ENCODE measurements around the gene TMEM132A.

The TMEM132A gene

DNA sequence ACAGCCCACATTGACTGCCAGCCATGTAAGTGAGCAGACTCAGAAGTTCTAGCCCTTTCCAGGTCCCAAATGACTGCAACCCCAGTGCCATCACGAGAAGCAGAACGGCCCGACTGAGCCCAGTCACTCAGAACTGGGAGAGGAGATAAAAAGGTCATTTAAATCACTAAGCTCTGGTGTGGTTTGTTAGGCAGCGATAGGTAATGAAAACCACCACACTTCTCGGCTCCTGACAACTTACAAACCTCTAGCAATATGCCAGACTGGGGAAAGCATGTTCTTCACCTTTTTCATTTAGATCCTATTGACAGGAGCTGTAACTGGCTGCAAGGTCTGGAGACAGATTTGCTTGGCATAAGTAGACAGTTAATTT, 21.0 kb downstream of the TMEM132A start:
- no peak for DNase-seq (ENCODE audit: low spot score)
- H3K27ac ChIP-seq = no peak overlapping the region
- ChIA-PET POLR2A (ENCODE audit: low non-redundant PET) (no interaction called here), CTCF (no interaction called here)
- TF ChIP-seq CTCF (conservative IDR thresholded peaks at IDR 0.05; ENCODE audit: low read depth) = no peak

- H3K27ac ChIP-seq = no peak overlapping the region
- no peak for TF ChIP-seq CTCF (conservative IDR thresholded peaks at IDR 0.05; ENCODE audit: low read depth)
- DNase-seq (ENCODE audit: low spot score) = no peak
- ChIA-PET POLR2A (ENCODE audit: low non-redundant PET) (no interaction called here), CTCF (interaction anchor here (0.6 kb wide), 1 partner anchor 23 kb away, joined by 4 read pairs; no protein-coding TSS in a partner anchor)
Observed at GRCh38 chr11:60946601-60947264, 22.5 kb downstream of the TMEM132A start.

GRCh38 chr11:60947700-60948099, 23.4 kb downstream of the TMEM132A start:
- ChIA-PET POLR2A (ENCODE audit: low non-redundant PET) (no interaction called here), CTCF (interaction anchor here (0.6 to 0.7 kb wide), 4 partner anchors 23 to 284 kb away, joined by 3 to 4 read pairs (median 4); no protein-coding TSS in a partner anchor)
- no peak for DNase-seq (ENCODE audit: low spot score)
- TF ChIP-seq CTCF (conservative IDR thresholded peaks at IDR 0.05; ENCODE audit: low read depth) = no peak
- H3K27ac ChIP-seq = no peak overlapping the region

DNA sequence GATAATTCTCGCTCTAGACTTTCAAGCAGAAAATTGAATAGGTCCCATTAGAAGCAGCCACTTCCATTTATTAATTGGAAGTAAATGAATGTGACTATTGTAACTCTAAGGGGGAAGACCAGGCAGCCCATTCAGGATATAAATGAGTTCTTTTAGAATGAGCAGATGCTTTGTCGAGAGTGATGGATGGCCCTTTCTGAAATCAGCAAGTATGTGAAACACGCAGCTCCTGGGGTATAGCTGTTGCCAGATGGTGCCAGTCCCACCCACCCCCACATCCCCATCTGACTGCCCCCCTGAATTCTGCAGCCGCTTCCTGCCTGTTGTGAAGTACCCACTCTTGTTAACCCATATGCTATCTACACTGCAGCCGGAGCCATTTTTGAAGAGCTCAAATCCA, 24.0 kb downstream of the TMEM132A start:
- CTCF ChIA-PET = interaction anchor here (0.6 to 0.7 kb wide), 2 partner anchors 23 to 285 kb away, joined by 3 to 4 read pairs; no protein-coding TSS in a partner anchor
- POLR2A ChIA-PET (ENCODE audit: low non-redundant PET) = no interaction called here
- TF ChIP-seq CTCF (conservative IDR thresholded peaks at IDR 0.05; ENCODE audit: low read depth) = no peak
- no peak for DNase-seq (ENCODE audit: low spot score)
- no peak overlapping the region for H3K27ac ChIP-seq

- no peak overlapping the region for H3K27ac ChIP-seq
- ChIA-PET POLR2A (ENCODE audit: low non-redundant PET) (no interaction called here), CTCF (interaction anchor here (0.6 kb wide), 1 partner anchor 124 kb away, joined by 3 read pairs; no protein-coding TSS in a partner anchor)
- no peak for TF ChIP-seq CTCF (conservative IDR thresholded peaks at IDR 0.05; ENCODE audit: low read depth)
- no peak for DNase-seq (ENCODE audit: low spot score)
Observed at GRCh38 chr11:60950024-60950423, 25.8 kb downstream of the TMEM132A start.

GRCh38 chr11:60950933-60951605, 26.8 kb downstream of the TMEM132A start:
- no peak for TF ChIP-seq CTCF (conservative IDR thresholded peaks at IDR 0.05; ENCODE audit: low read depth)
- CTCF ChIA-PET = interaction anchor here (0.6 kb wide), 1 partner anchor 178 kb away, joined by 4 read pairs; no protein-coding TSS in a partner anchor
- H3K27ac ChIP-seq = no peak overlapping the region
- POLR2A ChIA-PET (ENCODE audit: low non-redundant PET) = no interaction called here
- DNase-seq (ENCODE audit: low spot score) = no peak
